Stomach smooth muscle (tissue), 2 donors: ENCODE results near the gene CTTN.

Source experiments
- H3K27ac ChIP-seq: one replicate; pipeline ENCODE4 v1.7.0; 2013; ENCODE audit warnings: mild to moderate bottlenecking, low read length, inconsistent platforms
- H3K27me3 ChIP-seq, 2 donors: one replicate each; pipeline ENCODE4 v1.7.0; 2013; ENCODE audit warnings: low read length in 2 of 2; ENCODE audit not compliant: insufficient read depth in 2 of 2, control insufficient read depth in 1 of 2
- H3K36me3 ChIP-seq, 2 donors: one replicate each; pipeline ENCODE4 v1.7.0; 2013; ENCODE audit warnings: low read length in 2 of 2; ENCODE audit not compliant: control insufficient read depth in 2 of 2, insufficient read depth in 2 of 2
- H3K4me1 ChIP-seq: one replicate; pipeline ENCODE4 v1.7.0; 2013; ENCODE audit warnings: low read length; ENCODE audit not compliant: control insufficient read depth, insufficient read depth
- H3K4me3 ChIP-seq, 2 donors: one replicate each; pipeline ENCODE4 v1.7.0; 2013; ENCODE audit warnings: low read length in 2 of 2
- H3K9ac ChIP-seq, 2 donors: one replicate each; pipeline ENCODE4 v1.7.0; 2013; ENCODE audit warnings: low read length in 2 of 2, mild to moderate bottlenecking in 1 of 2
- H3K9me3 ChIP-seq, 2 donors: one replicate each; pipeline ENCODE4 v1.7.0; 2013; ENCODE audit warnings: low read length in 2 of 2; ENCODE audit not compliant: control insufficient read depth in 2 of 2
- donor health status: healthy.
- donor health status: Pancreatic carcinoma.

Gene CTTN

DNA sequence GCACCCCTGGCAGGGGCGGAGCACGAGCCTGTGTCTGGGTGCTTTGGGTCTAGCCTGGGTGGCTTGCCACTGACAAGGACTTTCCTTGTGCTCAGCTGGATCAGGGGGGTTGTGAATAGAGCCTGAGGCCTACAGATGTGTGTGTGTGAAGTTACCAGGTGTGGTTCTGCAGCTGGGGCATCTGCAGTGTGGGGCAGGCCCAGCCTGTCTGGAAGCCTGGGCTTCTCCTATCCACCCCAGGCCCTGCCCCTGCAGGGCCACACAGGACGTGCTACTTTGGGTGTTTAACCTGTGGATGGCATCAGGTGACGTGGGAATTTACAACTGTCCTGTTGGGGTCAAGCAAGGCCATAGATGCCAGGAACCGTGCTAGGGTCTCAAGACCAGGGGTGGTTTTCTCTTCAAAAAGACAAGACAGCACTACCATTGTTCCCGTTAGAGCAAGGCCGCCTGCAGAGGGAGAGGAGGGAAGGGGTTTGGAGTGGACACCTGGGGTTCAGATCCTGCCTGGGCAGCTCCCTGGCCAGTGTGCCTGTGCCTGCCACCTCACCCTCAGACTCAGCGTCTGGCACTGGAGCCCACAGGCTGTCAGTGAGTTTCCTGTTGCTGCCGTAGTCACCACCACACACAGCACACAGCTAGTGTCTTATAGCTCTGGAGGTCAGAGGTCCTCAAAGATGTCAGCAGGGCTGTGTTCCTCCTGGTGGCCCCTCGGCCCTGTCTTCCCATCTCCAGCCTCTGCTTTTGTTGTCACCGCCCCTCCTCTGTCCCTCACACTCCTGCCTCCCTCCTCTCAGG lies 31.6 kb downstream of the CTTN start:
- Histone ChIP-seq H3K36me3 (peaks cover 65 to 73% of the 10 kb centered on the region in 2 donors), H3K27ac (no peak overlapping the region), H3K27me3 (no peaks in the 10 kb centered on the region), H3K9me3 (no peaks in the 10 kb centered on the region), H3K9ac (no peak overlapping the region), H3K4me3 (no peak overlapping the region), H3K4me1 (no peaks in the 10 kb centered on the region)

DNA sequence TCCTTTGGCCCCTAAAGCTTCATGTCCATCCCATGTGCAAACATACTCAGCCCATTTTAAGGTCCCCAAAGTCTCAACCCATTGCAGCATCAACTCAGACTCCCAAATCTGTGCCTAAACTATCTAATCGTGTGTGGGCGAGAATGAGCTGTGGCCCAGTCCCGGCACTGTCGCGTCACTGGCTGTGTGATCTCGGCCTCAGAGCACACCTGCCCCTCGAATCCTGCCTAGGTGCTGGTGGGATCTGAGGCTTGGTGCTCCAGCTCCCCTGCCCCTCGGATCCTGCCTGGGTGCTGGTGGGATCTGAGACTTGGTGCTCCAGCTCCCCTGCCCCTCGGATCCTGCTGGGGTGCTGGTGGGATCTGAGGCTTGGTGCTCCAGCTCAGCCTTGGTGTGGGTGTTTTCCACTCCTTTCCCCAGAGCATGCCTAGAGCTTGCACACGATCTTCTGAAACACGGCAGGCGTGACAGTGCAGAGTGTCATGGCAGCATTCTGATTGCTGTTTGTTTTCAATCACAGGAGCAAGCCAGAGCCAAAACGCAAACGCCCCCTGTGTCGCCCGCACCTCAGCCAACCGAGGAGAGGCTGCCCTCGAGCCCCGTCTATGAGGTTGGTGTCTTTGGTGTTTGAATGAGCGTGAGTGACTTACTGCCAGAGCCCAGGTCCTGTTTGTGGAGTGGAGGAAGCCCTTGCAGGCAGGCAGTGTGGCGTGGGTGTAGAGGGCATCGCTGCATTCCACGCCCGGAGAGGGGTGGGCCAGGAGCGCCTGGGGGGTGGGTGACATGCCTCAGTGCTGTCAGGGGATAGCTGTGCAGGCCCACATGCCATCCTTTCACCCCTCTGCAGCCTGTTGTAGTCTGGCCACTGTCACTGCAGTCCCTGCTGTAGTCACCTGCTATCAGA lies 32.6 kb downstream of the CTTN start:
- Histone ChIP-seq H3K4me1 (no peaks in the 10 kb centered on the region), H3K9me3 (no peaks in the 10 kb centered on the region), H3K27me3 (no peaks in the 10 kb centered on the region), H3K36me3 (peaks cover 64 to 71% of the 10 kb centered on the region in 2 donors), H3K9ac (no peak overlapping the region), H3K27ac (no peak overlapping the region), H3K4me3 (no peak overlapping the region)

- peaks cover 69 to 78% of the 10 kb centered on the region in 2 donors for H3K36me3 ChIP-seq
- H3K9ac ChIP-seq, result no peak overlapping the region
- no peak overlapping the region for H3K4me3 ChIP-seq
- no peaks in the 10 kb centered on the region for H3K9me3 ChIP-seq
- H3K27me3 ChIP-seq, result no peaks in the 10 kb centered on the region
- no peak overlapping the region for H3K27ac ChIP-seq
- no peaks in the 10 kb centered on the region for H3K4me1 ChIP-seq
Measured at GRCh38 chr11:70431611-70432010, 33.3 kb downstream of the CTTN start.

DNA sequence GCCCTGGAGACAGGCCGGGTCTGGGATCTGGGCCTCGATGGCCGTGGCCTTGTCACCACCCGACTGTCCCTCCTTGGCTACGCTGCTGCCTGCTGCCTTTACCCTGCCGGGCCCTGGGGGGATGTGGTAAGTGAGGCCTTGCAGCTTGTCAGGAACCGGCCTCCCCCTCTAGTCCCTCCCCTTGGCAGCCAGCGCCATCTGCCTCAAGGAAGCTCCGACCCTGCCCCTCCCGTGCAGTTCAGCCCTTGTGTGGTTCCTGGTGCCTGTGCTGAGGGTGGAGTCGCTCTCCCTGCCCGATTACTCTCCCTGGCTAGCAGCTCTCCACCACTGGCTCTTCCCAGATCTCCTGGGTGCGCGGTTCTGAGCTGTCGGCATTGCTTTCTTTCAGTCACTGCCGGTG lies 33.7 kb downstream of the CTTN start:
- H3K36me3 ChIP-seq, result peaks cover 72 to 81% of the 10 kb centered on the region in 2 donors
- no peak overlapping the region for H3K9ac ChIP-seq
- H3K27me3 ChIP-seq, result no peaks in the 10 kb centered on the region
- no peak overlapping the region for H3K4me3 ChIP-seq
- no peaks in the 10 kb centered on the region for H3K9me3 ChIP-seq
- no peaks in the 10 kb centered on the region for H3K4me1 ChIP-seq
- H3K27ac ChIP-seq, result no peak overlapping the region

- Histone ChIP-seq H3K27ac (no peak overlapping the region), H3K4me1 (no peaks in the 10 kb centered on the region), H3K36me3 (peaks cover 72 to 79% of the 10 kb centered on the region in 2 donors), H3K27me3 (no peaks in the 10 kb centered on the region), H3K9me3 (no peaks in the 10 kb centered on the region), H3K4me3 (no peak overlapping the region), H3K9ac (no peak overlapping the region)
Measured at GRCh38 chr11:70432580-70432979, 34.3 kb downstream of the CTTN start.

GRCh38 chr11:70433038-70433437 lies 34.7 kb downstream of the CTTN start:
- Histone ChIP-seq H3K36me3 (peaks cover 72 to 81% of the 10 kb centered on the region in 2 donors), H3K27ac (no peak overlapping the region)

GRCh38 chr11:70433526-70433925 lies 35.2 kb downstream of the CTTN start:
- H3K4me1 ChIP-seq, result no peaks in the 10 kb centered on the region
- peaks cover 71 to 80% of the 10 kb centered on the region in 2 donors for H3K36me3 ChIP-seq
- no peak overlapping the region for H3K9ac ChIP-seq
- no peak overlapping the region for H3K27ac ChIP-seq
- no peaks in the 10 kb centered on the region for H3K27me3 ChIP-seq
- no peaks in the 10 kb centered on the region for H3K9me3 ChIP-seq
- no peak overlapping the region for H3K4me3 ChIP-seq

More at GRCh38 chr11:70433038-70433437, 34.7 kb downstream of the CTTN start:
- Histone ChIP-seq H3K9me3 (no peaks in the 10 kb centered on the region), H3K9ac (no peak overlapping the region), H3K27me3 (no peaks in the 10 kb centered on the region), H3K4me3 (no peak overlapping the region), H3K4me1 (no peaks in the 10 kb centered on the region)

DNA sequence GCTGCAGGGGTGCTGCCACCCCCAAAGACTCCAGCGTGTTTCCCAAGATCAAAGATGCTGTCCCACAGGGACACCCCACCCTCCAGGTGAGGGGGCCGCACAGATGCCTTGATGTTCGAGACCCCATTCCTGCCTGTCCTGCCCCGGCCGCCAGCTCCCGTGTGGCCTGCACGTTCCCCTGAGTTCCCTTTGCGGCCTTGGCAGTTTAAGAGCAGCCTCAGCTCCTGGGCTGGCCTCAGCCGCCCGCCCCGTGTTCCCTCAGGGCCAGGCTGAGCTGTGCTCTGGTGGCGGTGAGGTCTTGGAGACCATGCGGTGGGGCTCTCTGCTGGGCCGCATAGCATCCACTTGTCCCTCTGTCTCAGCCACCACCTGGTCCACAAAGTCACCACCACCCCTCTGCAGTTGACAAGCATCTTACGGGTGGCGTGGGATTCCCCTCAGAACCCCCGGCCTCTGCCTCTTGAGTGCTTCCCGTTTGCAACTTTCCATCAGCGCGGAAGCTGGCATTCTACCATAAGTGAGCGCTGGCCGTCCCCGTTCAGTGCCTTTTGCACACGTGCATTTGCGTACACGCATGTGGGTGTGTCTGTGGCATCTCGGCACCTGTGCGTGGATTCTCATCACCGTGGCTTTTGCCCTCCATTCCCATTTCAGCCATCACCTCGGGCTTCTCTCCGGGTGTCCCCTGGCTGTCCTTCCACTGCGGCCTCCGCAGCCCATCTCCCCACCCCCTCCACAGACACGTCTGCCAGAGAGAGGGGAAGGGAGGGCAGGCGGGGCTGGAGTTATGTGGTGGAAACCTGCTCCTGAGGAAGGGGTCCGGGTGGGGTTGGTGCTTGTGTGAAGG lies 35.9 kb downstream of the CTTN start:
- H3K4me3 ChIP-seq, result no peak overlapping the region
- no peak overlapping the region for H3K9ac ChIP-seq
- H3K9me3 ChIP-seq, result no peaks in the 10 kb centered on the region
- H3K27me3 ChIP-seq, result no peaks in the 10 kb centered on the region
- no peak overlapping the region for H3K27ac ChIP-seq
- H3K36me3 ChIP-seq, result peaks cover 65 to 74% of the 10 kb centered on the region in 2 donors
- H3K4me1 ChIP-seq, result no peaks in the 10 kb centered on the region

- Histone ChIP-seq H3K27me3 (no peaks in the 10 kb centered on the region), H3K9ac (no peak overlapping the region), H3K4me1 (no peaks in the 10 kb centered on the region), H3K4me3 (no peak overlapping the region), H3K36me3 (peaks cover 61 to 70% of the 10 kb centered on the region in 2 donors), H3K9me3 (no peaks in the 10 kb centered on the region), H3K27ac (no peak overlapping the region)
Measured at GRCh38 chr11:70434813-70435278, 36.5 kb downstream of the CTTN start.

DNA sequence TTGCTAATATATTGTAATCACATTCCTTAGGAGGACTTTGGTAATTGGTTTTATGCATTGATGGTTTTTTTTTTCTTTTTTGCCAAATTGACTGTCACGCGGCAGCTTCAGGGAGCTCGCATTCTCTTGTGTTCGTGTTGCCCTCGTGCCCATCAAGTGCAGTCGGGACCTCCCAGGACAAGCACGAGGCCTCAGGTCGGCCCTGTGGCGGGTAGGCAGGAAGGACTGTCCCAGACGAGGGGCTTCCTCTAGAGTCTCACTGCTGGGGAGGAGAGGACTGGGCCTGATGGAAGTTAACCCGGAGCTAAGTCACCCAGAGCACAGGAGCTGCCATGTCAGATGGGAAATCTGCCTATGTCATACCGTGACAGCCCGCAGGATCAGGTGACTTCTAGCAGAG lies 37.0 kb downstream of the CTTN start:
- Histone ChIP-seq H3K4me1 (no peaks in the 10 kb centered on the region), H3K36me3 (peaks cover 56 to 64% of the 10 kb centered on the region in 2 donors), H3K27ac (no peak overlapping the region), H3K4me3 (no peak overlapping the region), H3K27me3 (no peaks in the 10 kb centered on the region), H3K9me3 (no peaks in the 10 kb centered on the region), H3K9ac (no peak overlapping the region)
